Liver (tissue), 9 donors: ENCODE data around the gene CARTPT. TPM values are rescaled to one million over a fixed set of nuclear protein-coding genes. Genes with fewer than 3 reads are reported as not detected.

ENCODE experiments used
- DNase-seq: peaks from one replicate; pipeline ENCODE4 v3.0.0-alpha.2; 2017; ENCODE audit warnings: low spot score
- H3K27ac ChIP-seq, 2 donors: one replicate each; pipeline ENCODE4 v1.7.0; 2013; ENCODE audit warnings: inconsistent platforms in 2 of 2, low read length in 2 of 2, control low read depth in 1 of 2, low read depth in 1 of 2, mild to moderate bottlenecking in 1 of 2
- H3K27me3 ChIP-seq, 4 donors: one replicate each; pipeline versions ENCODE4 v1.6.1 to v1.7.0; 2013; ENCODE audit warnings: low read length in 3 of 4, inconsistent platforms in 1 of 4, mild to moderate bottlenecking in 1 of 4, moderate library complexity in 1 of 4; ENCODE audit not compliant: control insufficient read depth in 4 of 4, insufficient read depth in 4 of 4
- H3K36me3 ChIP-seq, 4 donors: one replicate each; pipeline versions ENCODE4 v1.6.1 to v1.7.0; 2013; ENCODE audit warnings: low read length in 3 of 4, mild to moderate bottlenecking in 3 of 4, low read depth in 1 of 4, moderate library complexity in 1 of 4; ENCODE audit not compliant: control insufficient read depth in 4 of 4, insufficient read depth in 3 of 4
- H3K4me1 ChIP-seq, 4 donors: one replicate each; pipeline versions ENCODE4 v1.6.1 to v1.7.0; 2013; ENCODE audit warnings: low read length in 3 of 4, mild to moderate bottlenecking in 3 of 4, moderate library complexity in 1 of 4; ENCODE audit not compliant: control insufficient read depth in 4 of 4, insufficient read depth in 4 of 4
- H3K4me3 ChIP-seq, 3 donors: one replicate each; pipeline versions ENCODE4 v1.6.1 to v1.7.0; 2013; ENCODE audit warnings: low read length in 3 of 3, control low read depth in 1 of 3, low read depth in 1 of 3, mild to moderate bottlenecking in 1 of 3
- H3K9ac ChIP-seq, 2 donors: one replicate each; pipeline ENCODE4 v1.7.0; 2013; ENCODE audit warnings: low read length in 2 of 2, mild to moderate bottlenecking in 2 of 2, moderate library complexity in 2 of 2, control low read depth in 1 of 2, low read depth in 1 of 2
- H3K9me3 ChIP-seq, 4 donors: one replicate each; pipeline versions ENCODE4 v1.6.1 to v1.7.0; 2013; ENCODE audit warnings: low read length in 3 of 4; ENCODE audit not compliant: control insufficient read depth in 4 of 4
- CTCF ChIP-seq: fragments of 150-350 bp; IDR thresholded peaks from 2 replicates; pipeline ENCODE4 v1.5.1; 2017; ENCODE audit warnings: improper control_type of control experiment, low read depth, low read length; ENCODE audit not compliant: missing input control
- EGR1 ChIP-seq, 2 donors: IDR thresholded peaks; 2 replicates each; pipeline ENCODE4 v1.6.1; 2016 to 2018; ENCODE audit warnings: antibody characterized with exemption in 2 of 2, low read depth in 2 of 2
- FOXA1 ChIP-seq: IDR thresholded peaks from 2 replicates; pipeline ENCODE4 v1.6.1; 2016; ENCODE audit warnings: antibody characterized with exemption
- RXRA ChIP-seq, 2 donors: IDR thresholded peaks; 2 replicates each; pipeline ENCODE4 v1.6.1; 2017 to 2018; ENCODE audit warnings: antibody characterized with exemption in 2 of 2, mild to moderate bottlenecking in 1 of 2
- polyA plus RNA-seq, 2 donors: library from polyadenylated mRNA; stranded (reverse) in 1 of 2; unstranded in 1 of 2; fragments of 200-250 nt in 1 of 2; fragments of >200 nt in 1 of 2; fragmentation: Nextera tagmentation in 1 of 2; extraction: Ambion mirVana in 1 of 2; gene quantifications; one replicate each; pipeline versions ENCODE4 v1.2.1 to v1.2.3, GENCODE V29; 2013 to 2015
- total RNA-seq, 2 donors: library from RNA; depleted of rRNA; stranded (reverse); fragments of >200 nt; gene quantifications; one replicate each; pipeline ENCODE4 v1.2.3, GENCODE V29; 2014
- donor health status: healthy.
- donor health status: healthy.
- donor health status: healthy.
- donor health status: healthy.
- donor health status: healthy.

The CARTPT gene
- total and polyA plus RNA-seq, 4 donors, result not detected

- no peak for TF ChIP-seq CTCF
Measured at GRCh38 chr5:71767661-71768060, 48.6 kb downstream of the CARTPT start (continued).

- Histone ChIP-seq H3K9ac (no peak overlapping the region), H3K4me3 (no peak overlapping the region), H3K27me3 (no peaks in the 10 kb centered on the region), H3K36me3 (no peaks in the 10 kb centered on the region), H3K27ac (no peak overlapping the region), H3K4me1 (no peaks in the 10 kb centered on the region), H3K9me3 (no peaks in the 10 kb centered on the region)
- DNase-seq, result no peak
- no peak for TF ChIP-seq FOXA1
Measured at GRCh38 chr5:71769287-71769686, 50.2 kb downstream of the CARTPT start.

GRCh38 chr5:71770381-71770780 lies 51.3 kb downstream of the CARTPT start:
- no peak overlapping the region for H3K27ac ChIP-seq
- H3K4me3 ChIP-seq, result no peak overlapping the region
- H3K9me3 ChIP-seq, result no peaks in the 10 kb centered on the region
- no peaks in the 10 kb centered on the region for H3K27me3 ChIP-seq
- DNase-seq, result no peak
- H3K9ac ChIP-seq, result no peak overlapping the region
- no peaks in the 10 kb centered on the region for H3K4me1 ChIP-seq
- H3K36me3 ChIP-seq, result no peaks in the 10 kb centered on the region
- TF ChIP-seq EGR1 (IDR thresholded peaks at IDR 0.05; ENCODE audit: low read depth in 2 of 2) (no peak), RXRA (IDR thresholded peaks at IDR 0.05) (no peak)

Other genes with a start within 250 kb of the CARTPT start
- gene MCCC2, start 131.9 kb upstream of the CARTPT start, total RNA-seq, result 10 to 100 TPM; 28.0 to 75.8 TPM
- gene MCCC2, start 131.9 kb upstream of the CARTPT start, polyA plus RNA-seq, result 10 to 100 TPM; 47.9 to 82.4 TPM